GM23338 (cell line): Measurements from ENCODE around the gene SLC25A47. TPM values are rescaled to one million over a fixed set of nuclear protein-coding genes. Genes with fewer than 3 reads are reported as not detected.
"Not testable (repeated sequence)": the region's sequence is repeated elsewhere in the genome, so short reads cannot be mapped to it uniquely, and the experiment has no call there.

ENCODE experiments used
- ATAC-seq: fragments of 200-7000 bp; cut with Tn5 transposase; 3 replicates; pipeline ENCODE4 v1.9.1; 2020
- DNase-seq: peaks from one replicate; pipeline ENCODE4 v3.0.0-alpha.2; 2015; ENCODE audit warnings: low spot score
- H2AFZ ChIP-seq: fragments of 200-600 bp; sonication (generic); 2 replicates; pipeline ENCODE4 v1.8.0; 2016; ENCODE audit warnings: antibody characterized with exemption, mild to moderate bottlenecking, moderate library complexity
- H3F3A ChIP-seq: fragments of 200-600 bp; sonication (generic); replicated peaks from 2 replicates; pipeline ENCODE4 v1.8.0; 2017; ENCODE audit warnings: antibody characterized with exemption, mixed run types, low read depth
- H3K27ac ChIP-seq: fragments of 200-600 bp; sonication (generic); 2 replicates; pipeline ENCODE4 v1.6.1; 2016; ENCODE audit warnings: low read depth
- H3K27me3 ChIP-seq: fragments of 200-600 bp; sonication (generic); 2 replicates; pipeline ENCODE4 v1.8.0; 2016; ENCODE audit warnings: mild to moderate bottlenecking, mixed run types, moderate library complexity; ENCODE audit not compliant: insufficient read depth
- H3K36me3 ChIP-seq: fragments of 200-600 bp; sonication (generic); 2 replicates; pipeline ENCODE4 v1.8.0; 2016; ENCODE audit warnings: mild to moderate bottlenecking; ENCODE audit not compliant: insufficient read depth
- H3K4me1 ChIP-seq: fragments of 200-600 bp; sonication (generic); 2 replicates; pipeline ENCODE4 v1.8.0; 2016; ENCODE audit warnings: mild to moderate bottlenecking, moderate library complexity; ENCODE audit not compliant: insufficient read depth
- H3K4me2 ChIP-seq: fragments of 200-600 bp; sonication (generic); 2 replicates; pipeline ENCODE4 v1.7.1; 2017; ENCODE audit warnings: mixed run types
- H3K4me3 ChIP-seq: fragments of 200-600 bp; sonication (generic); 2 replicates; pipeline ENCODE4 v1.6.1; 2016; ENCODE audit warnings: mixed run types
- H3K79me2 ChIP-seq: fragments of 200-600 bp; sonication (generic); replicated peaks from 2 replicates; pipeline ENCODE4 v1.8.0; 2017; ENCODE audit warnings: mild to moderate bottlenecking; ENCODE audit not compliant: insufficient read depth
- H3K9me2 ChIP-seq: fragments of 200-600 bp; sonication (generic); 2 replicates; pipeline ENCODE4 v1.8.0; 2017; ENCODE audit not compliant: insufficient read depth
- H4K20me1 ChIP-seq: fragments of 200-600 bp; sonication (generic); replicated peaks from 2 replicates; pipeline ENCODE4 v1.8.0; 2017; ENCODE audit warnings: mild to moderate bottlenecking; ENCODE audit not compliant: insufficient read depth
- H3K27ac Mint-ChIP-seq: 2 replicates; pipeline ENCODE4 v1.8.0; 2020; ENCODE audit warnings: inconsistent platforms, mild to moderate bottlenecking, moderate library complexity, mixed read lengths
- H3K27me3 Mint-ChIP-seq: 3 replicates; pipeline ENCODE4 v1.8.0; 2022; ENCODE audit warnings: low read depth, mild to moderate bottlenecking, moderate library complexity, mixed read lengths, inconsistent platforms; ENCODE audit not compliant: insufficient read depth, poor library complexity
- H3K36me3 Mint-ChIP-seq: 3 replicates; pipeline ENCODE4 v1.8.0; 2021; ENCODE audit warnings: low read depth, mild to moderate bottlenecking, inconsistent platforms, moderate library complexity, mixed read lengths
- H3K4me1 Mint-ChIP-seq: 3 replicates; pipeline ENCODE4 v1.8.0; 2020; ENCODE audit warnings: mild to moderate bottlenecking, inconsistent platforms, mixed read lengths
- H3K4me3 Mint-ChIP-seq: 3 replicates; pipeline ENCODE4 v1.8.0; 2021; ENCODE audit warnings: moderate library complexity, mild to moderate bottlenecking, inconsistent platforms, mixed read lengths
- H3K9me3 Mint-ChIP-seq: 3 replicates; pipeline ENCODE4 v1.8.0; 2020; ENCODE audit warnings: moderate library complexity, mild to moderate bottlenecking, inconsistent platforms, mixed read lengths
- CREB1 ChIP-seq: fragments of 250-450 bp; sonication (Bioruptor Pico); IDR thresholded peaks from 2 replicates; pipeline ENCODE4 v1.5.0; 2020; ENCODE audit warnings: low read depth, mild to moderate bottlenecking, moderate library complexity
- EZH2phosphoT487 ChIP-seq: fragments of 200-600 bp; sonication (generic); IDR thresholded peaks from one replicate; pipeline ENCODE4 v1.8.1; 2018; ENCODE audit warnings: antibody characterized with exemption; ENCODE audit not compliant: unreplicated experiment
- JUNB ChIP-seq: IDR thresholded peaks from one replicate; pipeline ENCODE4 v1.6.1; 2016; ENCODE audit warnings: antibody characterized with exemption; ENCODE audit not compliant: unreplicated experiment
- ZNF462 ChIP-seq: fragments of 250-450 bp; sonication (Bioruptor Pico); IDR thresholded peaks from 2 replicates; pipeline ENCODE4 v1.5.0; 2020; ENCODE audit warnings: mild to moderate bottlenecking, moderate library complexity
- polyA plus RNA-seq: library from polyadenylated mRNA; unstranded; fragments of >200 nt; fragmentation: Nextera tagmentation; extraction: Ambion mirVana; gene quantifications from 2 replicates; pipeline ENCODE4 v1.2.1, GENCODE V29; 2016
- total RNA-seq: library from RNA; depleted of rRNA; stranded (reverse); fragments of >200 nt; shearing (Covaris generic); gene quantifications from 2 replicates; pipeline ENCODE4 v1.2.3, GENCODE V29; 2014

The SLC25A47 gene
- total and polyA plus RNA-seq, 2 experiments from 2014 or later, result not detected

DNA sequence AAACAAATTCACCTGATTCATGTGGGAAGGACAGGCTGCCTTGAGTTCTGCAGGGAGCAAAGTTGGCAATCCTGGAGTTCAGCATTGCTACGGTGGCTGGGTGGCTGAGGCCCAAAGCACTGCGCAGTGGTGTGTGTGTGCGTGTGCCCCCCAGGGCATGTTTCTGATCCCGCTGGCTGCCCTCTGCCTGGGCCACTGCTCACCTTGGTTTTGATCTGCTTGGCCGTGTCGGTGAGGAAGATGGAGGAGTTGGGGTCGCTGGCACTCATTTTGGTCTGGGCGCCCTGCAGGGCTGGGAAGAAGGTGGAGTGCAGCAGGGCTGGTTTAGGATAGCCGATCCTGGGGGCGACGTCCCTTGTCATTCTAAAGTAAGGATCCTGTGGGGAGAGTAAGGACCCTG, 19.1 kb downstream of the SLC25A47 start (continued):
- TF ChIP-seq ZNF462 (CRISPR knock-in tag) (no peak), EZH2phosphoT487 (no peak), JUNB (no peak), CREB1 (CRISPR knock-in tag) (no peak)

GRCh38 chr14:100342826-100343225, 19.7 kb downstream of the SLC25A47 start:
- not testable (repeated sequence) for H3K79me2 ChIP-seq, H4K20me1 ChIP-seq, H3K4me3 ChIP-seq, H3K27ac ChIP-seq, H3K27me3 Mint-ChIP-seq, H3K27ac Mint-ChIP-seq, H3K4me1 Mint-ChIP-seq, DNase-seq, H2AFZ ChIP-seq, H3K4me3 Mint-ChIP-seq, H3K4me2 ChIP-seq, H3K9me2 ChIP-seq, H3K27me3 ChIP-seq, H3F3A ChIP-seq, H3K4me1 ChIP-seq, ATAC-seq
- Mint-ChIP-seq H3K36me3 (peaks cover 92% of the 10 kb centered on the region), H3K9me3 (peaks cover 10% of the 10 kb centered on the region)
- peaks cover 30% of the 10 kb centered on the region for H3K36me3 ChIP-seq

- H3K27ac ChIP-seq, H3K4me1 ChIP-seq, H3K4me3 Mint-ChIP-seq, H3K4me2 ChIP-seq, H3K9me2 ChIP-seq, H3K27me3 ChIP-seq, H2AFZ ChIP-seq, H3K79me2 ChIP-seq, H3F3A ChIP-seq, H3K27me3 Mint-ChIP-seq, H3K4me3 ChIP-seq, ATAC-seq, H4K20me1 ChIP-seq, H3K27ac Mint-ChIP-seq, H3K4me1 Mint-ChIP-seq, DNase-seq: not testable (repeated sequence)
- Mint-ChIP-seq H3K9me3 (peaks cover 10% of the 10 kb centered on the region), H3K36me3 (peaks cover 93% of the 10 kb centered on the region)
- peaks cover 19% of the 10 kb centered on the region for H3K36me3 ChIP-seq
Observed at GRCh38 chr14:100344657-100345056, 21.5 kb downstream of the SLC25A47 start.
